Activated naive CD4-positive, alpha-beta T cell treated with anti-CD3 and anti-CD28 coated beads, Interleukin-2, amount 10 ng/mL, durations not matched to agents 7 days and 5 days (primary cell): ENCODE data around the gene DGKD.
A peak's percentile ranks its signal among the peaks of the same experiment; 100 is the strongest.

Experiments used
- CTCF ChIA-PET: fragments of 350-600 bp; sonication (Branson Sonifier 250); formaldehyde crosslinking; loops from one replicate; lab custom pipeline; 2021; ENCODE audit warnings: antibody characterized with exemption; lab: Charles Lee
- DNase-seq: peaks from one replicate; pipeline ENCODE4 v3.0.0-alpha.2; 2020
- H3K27ac Mint-ChIP-seq: one replicate; pipeline ENCODE4 v1.8.0; 2021; ENCODE audit warnings: mild to moderate bottlenecking, moderate library complexity, mixed read lengths
- H3K27me3 Mint-ChIP-seq: one replicate; pipeline ENCODE4 v1.8.0; 2021; ENCODE audit warnings: mild to moderate bottlenecking, mixed read lengths
- H3K36me3 Mint-ChIP-seq: one replicate; pipeline ENCODE4 v1.8.0; 2021; ENCODE audit warnings: mixed read lengths
- H3K4me1 Mint-ChIP-seq: one replicate; pipeline ENCODE4 v1.8.0; 2021; ENCODE audit warnings: mixed read lengths
- H3K4me3 Mint-ChIP-seq: one replicate; pipeline ENCODE4 v1.8.0; 2021; ENCODE audit warnings: mild to moderate bottlenecking, moderate library complexity, mixed read lengths
- H3K9me3 Mint-ChIP-seq: one replicate; pipeline ENCODE4 v1.8.0; 2021; ENCODE audit warnings: mixed read lengths

DGKD gene

DNA sequence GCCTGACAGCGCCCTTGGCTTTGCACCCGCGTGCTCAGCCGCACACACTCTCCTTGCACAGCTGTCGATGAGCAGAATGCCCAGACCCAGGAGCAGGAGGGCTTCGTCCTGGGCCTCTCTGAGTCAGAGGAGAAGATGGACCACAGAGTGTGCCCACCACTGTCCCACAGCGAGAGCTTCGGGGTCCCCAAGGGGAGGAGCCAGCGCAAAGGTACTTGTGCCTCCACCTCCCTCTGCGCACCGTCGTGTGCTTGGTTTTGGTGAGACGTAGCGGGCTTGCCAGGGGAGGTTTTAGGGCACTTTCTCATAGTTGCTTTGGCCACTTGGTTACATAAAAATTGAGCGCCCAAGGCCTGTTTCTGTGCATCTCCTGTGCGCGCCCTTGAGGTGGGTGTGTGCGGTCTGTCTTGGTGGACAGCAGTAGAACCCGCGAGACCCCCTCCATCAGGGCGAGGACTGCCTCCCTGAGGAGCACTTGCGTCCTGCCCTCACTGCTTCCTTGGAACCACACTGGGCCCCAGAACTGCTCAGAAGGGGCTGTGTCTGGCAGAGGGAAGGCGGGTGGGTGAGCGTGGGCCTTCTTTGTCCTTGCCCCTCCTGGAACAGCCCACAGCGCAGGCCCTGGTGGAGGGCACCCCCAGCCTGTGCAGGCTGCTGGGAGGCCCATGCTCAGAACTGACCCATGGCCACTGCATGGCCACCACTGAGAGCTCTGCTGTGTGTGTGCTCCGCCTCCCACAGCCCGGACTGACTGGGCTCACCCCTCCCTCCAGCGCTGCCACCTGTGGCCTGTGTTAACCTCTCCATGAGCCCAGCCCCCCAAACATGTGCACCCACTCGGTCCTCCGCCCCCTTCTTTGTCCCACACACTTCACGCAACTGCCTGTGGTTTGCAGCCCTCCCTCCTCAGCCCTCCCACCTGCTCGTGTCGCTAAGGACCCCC, 95.9 kb downstream of the DGKD start:
- H3K27me3 Mint-ChIP-seq, result no peaks in the 10 kb centered on the region
- no peaks in the 10 kb centered on the region for H3K4me1 Mint-ChIP-seq
- peak; percentile 17 for DNase-seq
- no peak overlapping the region for H3K27ac Mint-ChIP-seq
- H3K36me3 Mint-ChIP-seq, result peaks cover 66% of the 10 kb centered on the region
- H3K9me3 Mint-ChIP-seq, result no peaks in the 10 kb centered on the region
- CTCF ChIA-PET, result no interaction called here
- no peak overlapping the region for H3K4me3 Mint-ChIP-seq

GRCh38 chr2:233450864-233451575, 96.7 kb downstream of the DGKD start:
- H3K36me3 Mint-ChIP-seq, result peaks cover 68% of the 10 kb centered on the region
- H3K27ac Mint-ChIP-seq, result no peak overlapping the region
- no peaks in the 10 kb centered on the region for H3K9me3 Mint-ChIP-seq
- peak; percentile 9 for DNase-seq
- H3K4me1 Mint-ChIP-seq, result no peaks in the 10 kb centered on the region
- H3K27me3 Mint-ChIP-seq, result no peaks in the 10 kb centered on the region
- H3K4me3 Mint-ChIP-seq, result no peak overlapping the region
- CTCF ChIA-PET, result interaction anchor here (1.8 kb wide), 1 partner anchor 8 kb away, joined by 10 read pairs; no protein-coding TSS in a partner anchor

GRCh38 chr2:233451950-233452349, 97.7 kb downstream of the DGKD start:
- Mint-ChIP-seq H3K27me3 (no peaks in the 10 kb centered on the region), H3K4me1 (no peaks in the 10 kb centered on the region), H3K27ac (no peak overlapping the region), H3K36me3 (peaks cover 65% of the 10 kb centered on the region), H3K9me3 (no peaks in the 10 kb centered on the region), H3K4me3 (no peak overlapping the region)
- CTCF ChIA-PET, result interaction anchor here (1.8 kb wide), 1 partner anchor 9 kb away, joined by 10 read pairs; no protein-coding TSS in a partner anchor
- no peak for DNase-seq

DNA sequence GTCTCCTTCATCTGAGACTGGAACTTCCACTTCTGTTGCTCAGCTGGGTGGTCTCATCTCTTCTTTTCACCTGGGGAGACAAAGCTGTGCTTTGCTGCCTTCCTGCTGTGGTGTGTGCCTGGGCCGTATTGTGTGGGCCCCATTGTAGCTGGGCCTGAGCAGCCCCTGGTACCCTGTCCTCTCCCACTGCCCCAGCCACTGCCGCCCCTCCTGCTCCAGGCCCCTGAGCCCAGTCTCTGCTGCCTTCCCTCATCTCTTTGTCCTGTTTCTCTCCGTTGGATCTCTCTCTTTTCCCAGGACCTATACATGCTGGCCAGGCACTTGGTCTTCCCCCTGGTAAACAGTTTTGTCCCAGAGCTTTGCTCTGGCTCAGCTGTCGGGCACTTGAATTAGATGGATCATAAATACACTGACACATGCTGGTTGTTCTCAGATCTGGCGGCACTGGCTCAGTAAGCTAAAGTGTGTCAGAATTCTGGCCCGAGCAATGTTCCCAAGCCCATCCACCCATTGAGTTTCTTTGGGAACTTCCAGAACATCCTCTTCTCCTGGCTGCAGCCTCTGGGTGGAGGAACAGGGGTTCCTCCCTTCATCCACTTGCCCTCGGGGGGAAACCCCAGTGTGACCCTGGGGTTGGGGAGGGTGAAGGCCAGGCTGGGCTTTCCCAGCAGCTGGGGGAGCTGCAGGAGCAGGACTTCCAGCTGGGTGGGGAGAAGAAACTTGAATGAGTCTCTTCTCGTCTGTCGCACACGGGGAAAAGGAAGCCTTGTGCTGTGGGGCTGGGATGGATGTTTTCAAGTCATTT, 99.0 kb downstream of the DGKD start:
- no peak for DNase-seq
- Mint-ChIP-seq H3K36me3 (peaks cover 68% of the 10 kb centered on the region), H3K4me3 (no peak overlapping the region), H3K4me1 (no peaks in the 10 kb centered on the region), H3K9me3 (no peaks in the 10 kb centered on the region), H3K27ac (no peak overlapping the region), H3K27me3 (no peaks in the 10 kb centered on the region)
- CTCF ChIA-PET, result interaction anchor here (0.6 to 1.8 kb wide), 3 partner anchors 10 to 51 kb away, joined by 3 to 10 read pairs (median 3); no protein-coding TSS in a partner anchor

GRCh38 chr2:233453916-233454315, 99.6 kb downstream of the DGKD start:
- no peak for DNase-seq
- no peaks in the 10 kb centered on the region for H3K9me3 Mint-ChIP-seq
- no peak overlapping the region for H3K27ac Mint-ChIP-seq
- H3K4me3 Mint-ChIP-seq, result no peak overlapping the region
- H3K4me1 Mint-ChIP-seq, result no peaks in the 10 kb centered on the region
- CTCF ChIA-PET, result interaction anchor here (0.6 kb wide), 1 partner anchor 50 kb away, joined by 3 read pairs; no protein-coding TSS in a partner anchor
- H3K27me3 Mint-ChIP-seq, result no peaks in the 10 kb centered on the region
- peaks cover 66% of the 10 kb centered on the region for H3K36me3 Mint-ChIP-seq

- no peaks in the 10 kb centered on the region for H3K27me3 Mint-ChIP-seq
- H3K9me3 Mint-ChIP-seq, result no peaks in the 10 kb centered on the region
- H3K4me3 Mint-ChIP-seq, result no peak overlapping the region
- CTCF ChIA-PET, result no interaction called here
- no peak overlapping the region for H3K27ac Mint-ChIP-seq
- H3K36me3 Mint-ChIP-seq, result peaks cover 61% of the 10 kb centered on the region
- DNase-seq, result no peak
- H3K4me1 Mint-ChIP-seq, result no peaks in the 10 kb centered on the region
Observed at GRCh38 chr2:233455006-233455405, 100.7 kb downstream of the DGKD start.

DNA sequence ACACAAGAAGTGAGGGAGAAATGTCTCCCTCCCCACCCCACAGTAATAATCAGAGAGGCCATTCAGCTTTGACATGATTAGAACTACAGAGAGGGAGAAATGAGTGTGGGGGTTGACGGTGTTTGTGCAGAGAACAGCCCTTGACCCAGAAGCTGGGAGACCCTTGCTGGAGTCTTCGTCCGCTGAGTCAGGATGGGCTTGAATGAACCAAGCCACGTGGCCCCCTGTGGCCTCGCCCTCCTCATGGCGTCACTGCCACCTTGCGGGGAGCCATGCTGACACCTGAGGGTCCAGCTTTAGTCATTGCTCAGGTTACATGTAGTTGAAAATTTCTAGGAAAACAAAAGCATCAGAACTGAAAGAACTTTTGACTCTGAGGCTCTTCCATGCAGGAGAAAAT, 101.2 kb downstream of the DGKD start:
- no peaks in the 10 kb centered on the region for H3K4me1 Mint-ChIP-seq
- no peaks in the 10 kb centered on the region for H3K9me3 Mint-ChIP-seq
- peaks cover 62% of the 10 kb centered on the region for H3K36me3 Mint-ChIP-seq
- DNase-seq, result no peak
- no peaks in the 10 kb centered on the region for H3K27me3 Mint-ChIP-seq
- CTCF ChIA-PET, result interaction anchor here (1.0 kb wide), 1 partner anchor 13 kb away, joined by 3 read pairs; no protein-coding TSS in a partner anchor
- no peak overlapping the region for H3K4me3 Mint-ChIP-seq
- H3K27ac Mint-ChIP-seq, result peak overlapping the region; percentile 12

- Mint-ChIP-seq H3K27ac (no peak overlapping the region), H3K9me3 (no peaks in the 10 kb centered on the region), H3K36me3 (peaks cover 57% of the 10 kb centered on the region), H3K4me3 (no peak overlapping the region), H3K4me1 (no peaks in the 10 kb centered on the region), H3K27me3 (no peaks in the 10 kb centered on the region)
- CTCF ChIA-PET, result interaction anchor here (1.0 kb wide), 1 partner anchor 13 kb away, joined by 3 read pairs; no protein-coding TSS in a partner anchor
- no peak for DNase-seq
Observed at GRCh38 chr2:233456111-233456510, 101.8 kb downstream of the DGKD start.

GRCh38 chr2:233456934-233457333, 102.6 kb downstream of the DGKD start:
- no peaks in the 10 kb centered on the region for H3K4me1 Mint-ChIP-seq
- DNase-seq, result no peak
- no peak overlapping the region for H3K4me3 Mint-ChIP-seq
- peaks cover 64% of the 10 kb centered on the region for H3K36me3 Mint-ChIP-seq
- H3K27me3 Mint-ChIP-seq, result no peaks in the 10 kb centered on the region
- H3K9me3 Mint-ChIP-seq, result no peaks in the 10 kb centered on the region
- H3K27ac Mint-ChIP-seq, result no peak overlapping the region
- CTCF ChIA-PET, result interaction anchor here (0.9 kb wide), 1 partner anchor 14 kb away, joined by 3 read pairs; no protein-coding TSS in a partner anchor

GRCh38 chr2:233457356-233457755, 103.1 kb downstream of the DGKD start:
- Mint-ChIP-seq H3K27me3 (no peaks in the 10 kb centered on the region), H3K27ac (peak overlapping the region; percentile 60), H3K9me3 (no peaks in the 10 kb centered on the region), H3K36me3 (peaks cover 66% of the 10 kb centered on the region), H3K4me3 (no peak overlapping the region), H3K4me1 (no peaks in the 10 kb centered on the region)
- CTCF ChIA-PET, result interaction anchor here (0.9 kb wide), 1 partner anchor 14 kb away, joined by 3 read pairs; no protein-coding TSS in a partner anchor
- no peak for DNase-seq

- H3K27ac Mint-ChIP-seq, result no peak overlapping the region
- peaks cover 64% of the 10 kb centered on the region for H3K36me3 Mint-ChIP-seq
- no peaks in the 10 kb centered on the region for H3K9me3 Mint-ChIP-seq
- CTCF ChIA-PET, result no interaction called here
- no peak for DNase-seq
- H3K4me1 Mint-ChIP-seq, result no peaks in the 10 kb centered on the region
- H3K27me3 Mint-ChIP-seq, result no peaks in the 10 kb centered on the region
- H3K4me3 Mint-ChIP-seq, result no peak overlapping the region
Observed at GRCh38 chr2:233458031-233458610, 103.8 kb downstream of the DGKD start.

- Mint-ChIP-seq H3K27ac (no peak overlapping the region), H3K27me3 (no peaks in the 10 kb centered on the region), H3K36me3 (peaks cover 64% of the 10 kb centered on the region), H3K4me1 (no peaks in the 10 kb centered on the region), H3K4me3 (no peak overlapping the region), H3K9me3 (no peaks in the 10 kb centered on the region)
- DNase-seq, result no peak
- CTCF ChIA-PET, result no interaction called here
Observed at GRCh38 chr2:233458826-233459225, 104.5 kb downstream of the DGKD start.

DNA sequence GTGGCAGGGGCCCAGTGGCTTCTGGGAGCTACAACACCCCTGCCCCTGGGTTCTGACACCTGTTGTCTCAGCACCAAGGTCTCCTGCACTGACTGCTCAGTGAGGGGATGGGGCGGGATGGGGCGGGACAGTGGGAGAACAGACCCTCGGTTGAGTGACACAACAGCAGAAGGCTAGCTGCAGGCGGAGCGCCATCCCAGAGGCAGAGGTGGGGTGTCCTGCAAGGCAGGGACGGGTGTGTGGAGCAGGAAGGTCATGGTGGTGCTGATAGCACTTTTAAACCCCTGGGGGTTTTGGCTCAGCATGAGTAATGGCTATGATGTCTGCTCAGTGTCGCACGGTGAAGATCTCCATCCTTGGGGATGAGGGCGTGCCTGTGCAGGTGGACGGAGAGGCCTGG, 105.1 kb downstream of the DGKD start:
- CTCF ChIA-PET, result no interaction called here
- no peak for DNase-seq
- Mint-ChIP-seq H3K4me3 (no peak overlapping the region), H3K36me3 (peaks cover 63% of the 10 kb centered on the region), H3K4me1 (no peaks in the 10 kb centered on the region), H3K9me3 (no peaks in the 10 kb centered on the region), H3K27me3 (no peaks in the 10 kb centered on the region), H3K27ac (no peak overlapping the region)
